Muscle of back (tissue), 13 donors: ENCODE data around the gene LRMDA. TPM values are rescaled to one million over a fixed set of nuclear protein-coding genes. Genes with fewer than 3 reads are reported as not detected.

Experiments
- DNase-seq, 3 donors: peaks; one replicate each; pipeline versions ENCODE4 v3.0.0 to v3.0.0-alpha.2; 2013
- long read RNA-seq, 9 donors: transcript quantifications; one replicate each; lab custom pipeline, GENCODE V29; 2026
- polyA plus RNA-seq, 10 donors: library from polyadenylated mRNA; unstranded; fragments of 120-200 nt; gene quantifications; one replicate each; pipeline ENCODE4 v1.2.1, GENCODE V29; 2013; ENCODE audit not compliant: insufficient read length in 10 of 10

LRMDA gene
- 1 to 10 TPM; 3.6 to 9.3 (median 6.0) TPM for polyA plus RNA-seq
- long read RNA-seq, donor 1, partial matches to known transcripts = 0 of 3 reads
- long read RNA-seq, donor 1, other reads (novel, unspliced or antisense) = 0 of 3 reads
- long read RNA-seq, donor 2, partial matches to known transcripts = 0 of 1 reads
- long read RNA-seq, donor 2, other reads (novel, unspliced or antisense) = 0 of 1 reads
- long read RNA-seq, donor 3 = 0 reads
- long read RNA-seq, donor 4, partial matches to known transcripts = 0 of 1 reads
- long read RNA-seq, donor 4, other reads (novel, unspliced or antisense) = 0 of 1 reads
- long read RNA-seq, donor 5, transcript LRMDA-216 (3 exons, 393 nt) = major isoform, 6 of 6 reads
- long read RNA-seq, donor 5, partial matches to known transcripts = 0 of 6 reads
- long read RNA-seq, donor 5, other reads (novel, unspliced or antisense) = 0 of 6 reads
- long read RNA-seq, donor 6, partial matches to known transcripts = 0 of 3 reads
- long read RNA-seq, donor 6, other reads (novel, unspliced or antisense) = 0 of 3 reads
- long read RNA-seq, donor 7, partial matches to known transcripts = 0 of 1 reads
- long read RNA-seq, donor 7, other reads (novel, unspliced or antisense) = 0 of 1 reads
- long read RNA-seq, donor 8 = 0 reads
- long read RNA-seq, donor 9, partial matches to known transcripts = 0 of 1 reads
- long read RNA-seq, donor 9, other reads (novel, unspliced or antisense) = 0 of 1 reads

DNA sequence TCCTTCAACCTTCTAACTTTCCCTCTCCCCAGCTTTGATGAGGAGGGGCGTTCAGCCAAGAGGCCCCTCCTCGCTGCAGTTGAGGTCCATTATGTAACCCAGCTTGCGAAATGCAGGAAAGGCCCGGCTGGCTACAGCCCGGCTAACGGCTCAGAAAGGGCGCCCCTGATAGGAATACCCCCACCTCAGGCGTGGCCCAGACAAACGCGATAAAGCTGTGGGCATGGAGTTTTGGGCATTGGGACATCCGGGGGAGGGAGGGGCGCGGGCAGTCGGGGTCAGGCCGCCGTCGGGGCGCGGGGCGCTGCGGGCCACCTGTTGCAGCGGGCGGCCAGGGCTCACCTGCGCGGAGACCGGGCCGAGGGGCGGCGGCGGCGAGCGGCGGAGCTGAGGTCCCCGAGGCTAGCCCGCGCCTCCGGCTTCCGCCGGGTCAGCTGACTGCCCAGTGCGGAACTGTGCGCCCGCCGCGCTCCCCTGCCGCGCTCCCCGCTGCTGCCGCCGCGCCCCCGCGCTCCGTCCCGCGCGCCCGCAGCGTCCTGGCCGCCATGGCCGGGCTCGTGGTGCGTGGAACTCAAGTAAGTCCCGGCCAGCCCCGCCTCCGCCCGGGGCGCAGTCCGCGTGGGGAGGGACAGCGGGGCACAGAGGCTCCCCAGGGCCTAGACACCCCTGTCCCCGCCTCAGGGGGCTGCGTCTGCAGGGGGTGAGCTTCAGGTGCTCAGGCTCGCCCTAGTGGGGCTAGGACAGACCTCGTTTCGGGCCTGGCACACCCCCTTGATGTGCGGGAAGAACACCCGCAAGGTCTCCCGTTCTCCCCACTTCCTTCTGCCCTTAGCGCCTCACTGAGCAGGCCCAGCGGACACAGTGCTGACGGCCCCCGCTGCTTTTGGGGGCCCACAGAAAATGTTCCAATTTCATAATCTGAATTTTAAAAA, at the start of gene LRMDA:
Gene LRMDA (plus strand): TSS at position 445 of the 932 bp plus-strand sequence.
- DNase-seq = peak in 1 of 3 donors; percentile 70

- no peak for DNase-seq
Observed at GRCh38 chr10:75386128-75386527, 45.3 kb upstream of the LRMDA start.

- DNase-seq = no peak
Observed at GRCh38 chr10:75388082-75388481, 43.3 kb upstream of the LRMDA start.

DNA sequence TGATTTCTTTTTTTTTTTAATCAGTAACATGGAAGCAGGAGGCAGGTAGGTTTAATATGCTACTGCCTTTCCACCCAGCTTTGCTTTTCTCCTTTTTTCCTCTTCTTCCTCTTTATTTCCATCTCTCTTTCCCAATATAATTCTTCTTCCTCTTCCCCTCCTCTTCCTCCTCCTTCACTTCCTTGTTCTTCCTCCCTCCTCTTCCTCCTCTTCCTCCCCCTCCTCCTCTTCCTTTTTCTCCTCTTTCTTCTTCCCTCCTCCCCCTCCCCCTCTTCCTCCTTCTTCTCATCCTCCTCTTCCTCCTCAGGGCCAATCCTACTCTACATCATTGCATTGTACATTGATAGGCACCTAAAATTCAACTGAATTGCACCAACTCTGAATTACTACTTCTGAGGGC, 41.2 kb upstream of the LRMDA start:
- DNase-seq = no peak

- no peak for DNase-seq
Observed at GRCh38 chr10:75392271-75392670, 39.2 kb upstream of the LRMDA start.

- no peak for DNase-seq
Observed at GRCh38 chr10:75392744-75393143, 38.7 kb upstream of the LRMDA start.

DNA sequence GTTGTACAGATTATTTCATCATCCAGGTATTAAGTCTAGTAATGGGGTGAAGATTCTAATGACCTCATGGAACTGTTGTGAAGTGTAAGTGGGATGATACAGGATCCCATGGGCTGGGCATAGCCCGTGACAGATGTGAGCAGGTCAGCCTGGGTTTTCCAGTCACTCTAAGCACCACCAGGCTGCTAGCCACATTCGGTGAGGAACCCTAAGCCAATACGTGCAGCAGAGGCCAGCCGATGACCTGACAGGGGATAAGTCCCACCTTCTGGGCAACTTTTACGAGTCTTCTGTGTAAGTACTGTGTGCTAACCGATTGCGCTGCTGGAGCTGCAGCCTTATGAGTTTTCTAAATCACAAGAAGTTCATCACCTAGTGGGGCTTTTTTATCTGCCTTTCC, 37.2 kb upstream of the LRMDA start:
- DNase-seq = no peak

GRCh38 chr10:75395066-75395931, 36.1 kb upstream of the LRMDA start:
- DNase-seq = peak in 2 of 3 donors; percentile 83 to 90

GRCh38 chr10:75395932-75396630, 35.3 kb upstream of the LRMDA start:
- DNase-seq = peak in 2 of 3 donors; percentile 48 to 87

DNA sequence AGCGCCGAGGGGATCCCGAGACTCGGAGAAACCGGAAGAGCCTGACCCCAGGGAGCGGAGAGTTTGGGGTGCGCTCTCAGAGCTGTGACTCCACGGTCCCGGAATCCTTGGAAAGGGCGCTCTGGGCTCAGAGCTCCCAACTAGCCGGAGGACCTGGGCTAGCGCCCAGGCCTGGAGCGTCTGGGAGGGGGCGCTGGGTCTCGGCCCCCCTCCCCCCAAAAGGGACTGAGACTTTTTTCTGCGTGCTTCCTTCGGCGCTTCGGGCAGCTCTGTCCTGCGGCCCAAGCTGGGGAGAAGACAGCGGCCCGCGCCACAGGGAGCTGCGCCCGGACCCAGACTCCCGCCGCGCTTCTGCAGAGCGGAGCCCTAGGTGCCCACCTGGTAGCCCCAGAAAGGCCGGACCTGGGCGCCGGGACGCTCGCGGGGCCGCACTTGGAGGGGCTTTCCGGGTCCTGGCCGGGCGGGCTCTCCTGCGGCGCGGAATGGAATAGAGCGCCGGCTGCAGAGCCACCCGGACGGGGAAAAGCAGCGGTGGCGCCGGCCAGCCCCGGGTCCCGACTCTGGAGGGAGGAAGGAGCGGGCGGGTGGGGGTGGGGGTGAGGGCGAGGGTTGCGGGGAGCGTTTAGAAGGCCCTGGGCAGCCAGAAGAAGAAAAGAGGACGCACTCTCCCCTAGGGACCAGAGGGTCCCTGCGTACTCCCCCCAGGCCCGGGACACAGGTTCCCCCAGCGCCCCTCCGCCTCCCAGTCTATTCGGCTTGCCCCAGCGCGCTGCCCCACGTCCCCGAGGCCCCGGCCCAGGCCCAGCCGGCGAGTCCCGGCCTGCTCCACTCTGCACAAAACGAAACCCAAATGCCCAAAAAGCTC, 34.6 kb upstream of the LRMDA start:
- peak in 1 of 3 donors; percentile 60 for DNase-seq

- peak in 2 of 3 donors; percentile 55 to 77 for DNase-seq
Observed at GRCh38 chr10:75397496-75398199, 33.8 kb upstream of the LRMDA start.

- DNase-seq = peak in 2 of 3 donors; percentile 36 to 62
Observed at GRCh38 chr10:75398200-75398691, 33.2 kb upstream of the LRMDA start.

DNA sequence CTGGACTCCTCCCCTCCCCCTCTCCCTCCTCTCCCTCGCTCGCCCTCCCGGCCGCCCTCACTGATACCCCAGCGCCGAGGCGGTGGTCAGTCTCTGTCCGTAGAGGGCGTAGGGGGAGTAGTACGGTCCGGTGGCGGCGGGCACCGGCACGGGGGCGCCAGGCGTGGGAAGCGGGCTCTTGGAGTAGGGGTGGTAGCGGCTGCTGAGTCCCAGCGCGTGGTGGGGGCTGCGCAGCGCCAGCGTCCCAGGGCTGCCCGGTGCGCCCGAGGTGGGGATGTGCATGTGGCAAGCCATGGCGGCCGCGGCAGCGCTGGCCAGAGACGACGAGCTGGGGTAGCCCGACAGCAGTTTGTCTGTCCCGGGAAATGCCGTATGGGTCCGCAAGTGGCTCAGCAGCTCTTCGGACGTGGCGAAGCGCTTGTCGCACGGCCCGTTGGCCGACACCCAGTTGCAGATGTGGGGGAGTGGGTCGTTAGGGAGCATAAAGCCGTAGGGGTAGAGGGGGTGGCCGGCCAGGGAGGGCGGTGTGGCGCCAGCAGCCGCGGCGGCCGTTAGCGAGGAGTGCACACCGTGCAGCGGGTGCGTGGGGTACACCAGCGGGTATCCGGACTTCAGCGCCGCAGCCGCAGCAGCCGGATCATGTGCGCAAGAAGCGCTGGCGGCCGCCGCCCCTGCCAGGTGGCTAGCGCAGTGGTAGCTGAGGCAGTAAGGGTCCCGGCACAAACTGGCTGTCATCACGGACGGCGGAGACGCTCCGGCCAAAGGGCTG, 32.5 kb upstream of the LRMDA start:
- DNase-seq = peak in 2 of 3 donors; percentile 43 to 83

DNA sequence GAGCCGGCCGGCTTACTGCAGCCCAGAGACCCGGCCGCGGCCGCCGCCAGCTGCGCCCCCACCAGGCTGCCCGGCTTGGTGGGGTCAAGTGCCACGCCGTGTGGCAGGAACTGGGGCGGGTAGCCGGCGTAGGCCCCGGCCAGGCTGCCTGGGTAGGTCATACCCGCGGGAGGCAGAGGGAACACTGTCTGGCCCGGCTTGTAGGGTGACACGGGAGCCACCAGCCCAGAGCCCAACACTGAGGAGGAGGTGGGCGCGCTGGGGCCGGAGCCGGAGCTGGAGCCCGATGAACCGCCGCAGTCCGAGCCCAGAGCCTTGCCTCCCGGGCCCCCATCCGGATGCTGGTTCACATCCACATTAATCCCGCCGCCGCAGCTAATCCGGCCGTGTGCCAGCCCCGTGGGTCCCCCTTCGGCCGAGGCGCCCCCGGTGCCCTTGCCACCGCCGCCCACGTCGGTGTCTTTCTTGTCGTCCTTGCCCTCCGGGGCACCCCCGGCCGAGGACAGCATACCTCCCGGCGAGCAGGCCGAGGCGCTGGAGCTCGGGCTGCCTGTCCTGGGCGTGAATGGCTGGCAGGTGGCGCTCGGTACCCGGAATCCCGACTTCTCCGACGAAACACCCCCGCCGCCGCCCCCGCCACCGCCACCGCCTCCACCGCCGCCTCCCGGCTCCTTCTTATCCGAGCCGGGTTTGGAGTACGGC, 31.8 kb upstream of the LRMDA start:
- DNase-seq = peak in 2 of 3 donors; percentile 74 to 90

- peak in 1 of 3 donors; percentile 79 for DNase-seq
Observed at GRCh38 chr10:75400163-75400770, 31.2 kb upstream of the LRMDA start.
